ENCODE results near the gene NAPB. TPM values are rescaled to one million over a fixed set of nuclear protein-coding genes. Genes with fewer than 3 reads are reported as not detected.

Gene NAPB
- total RNA-seq, 8 experiments from 2014 or later = 26.9 to 61.4 (median 42.7) TPM

DNA sequence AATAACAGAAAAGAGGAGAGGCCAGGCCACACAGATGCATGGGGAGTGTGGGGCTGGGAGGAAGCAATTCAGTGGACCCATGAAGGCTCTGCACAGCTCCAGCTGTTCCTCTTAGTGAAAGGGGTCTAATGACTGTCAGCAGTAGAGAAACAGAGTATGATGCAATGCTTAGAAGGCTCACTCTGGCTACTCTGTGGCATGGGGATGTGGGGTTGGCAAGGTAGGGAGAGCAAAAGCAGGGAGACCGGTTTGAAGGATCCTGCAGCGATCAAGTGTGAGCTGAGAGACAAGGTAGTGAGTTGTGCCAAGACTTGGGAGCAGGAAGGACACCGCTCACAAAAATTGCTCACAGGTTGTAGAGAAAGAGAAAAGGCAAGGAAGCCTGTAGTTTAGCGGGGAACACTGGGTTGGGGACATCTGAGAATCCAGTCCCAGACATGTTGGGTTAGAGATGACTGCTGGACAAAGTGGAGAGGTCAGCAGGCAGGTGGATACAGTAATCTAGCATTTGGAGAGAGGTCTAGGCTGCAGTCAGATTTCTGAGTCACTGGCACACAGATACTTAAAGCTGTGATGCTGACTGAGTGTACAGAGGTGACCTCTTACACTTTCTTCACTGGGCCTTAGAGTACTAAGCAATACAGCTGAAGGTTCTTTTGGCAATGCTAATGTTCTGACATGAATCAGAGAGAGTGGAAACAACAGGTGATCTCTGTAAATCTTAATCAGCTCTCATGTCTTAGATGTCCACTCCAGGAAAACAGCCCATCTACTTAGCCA, 27.1 kb downstream of the NAPB start:
- Histone ChIP-seq H3K4me3 (no peak overlapping the region), H3K27ac (no peak overlapping the region), H3K4me1 (replicated peaks in 1 of 2) (no peaks in the 10 kb centered on the region)
- in situ Hi-C loops (cut with MboI; ENCODE audit: low pct_unique_long_range_greater_than_20kb in 2 of 9, low sequenced_read_pairs in 9 of 9, unreplicated experiment in 9 of 9) = no loop called here
- WGBS, 10 experiments = 40 to 100% (median 96%) methylated on average over 1 to 3 of the region's 4 CpGs; no CpG with 5 or more reads in 2 of the 10 experiments
- peak in 4 of 8 experiments; percentile 12 to 74 (median 38) for ATAC-seq (replicated peaks in 6 of 8)

DNA sequence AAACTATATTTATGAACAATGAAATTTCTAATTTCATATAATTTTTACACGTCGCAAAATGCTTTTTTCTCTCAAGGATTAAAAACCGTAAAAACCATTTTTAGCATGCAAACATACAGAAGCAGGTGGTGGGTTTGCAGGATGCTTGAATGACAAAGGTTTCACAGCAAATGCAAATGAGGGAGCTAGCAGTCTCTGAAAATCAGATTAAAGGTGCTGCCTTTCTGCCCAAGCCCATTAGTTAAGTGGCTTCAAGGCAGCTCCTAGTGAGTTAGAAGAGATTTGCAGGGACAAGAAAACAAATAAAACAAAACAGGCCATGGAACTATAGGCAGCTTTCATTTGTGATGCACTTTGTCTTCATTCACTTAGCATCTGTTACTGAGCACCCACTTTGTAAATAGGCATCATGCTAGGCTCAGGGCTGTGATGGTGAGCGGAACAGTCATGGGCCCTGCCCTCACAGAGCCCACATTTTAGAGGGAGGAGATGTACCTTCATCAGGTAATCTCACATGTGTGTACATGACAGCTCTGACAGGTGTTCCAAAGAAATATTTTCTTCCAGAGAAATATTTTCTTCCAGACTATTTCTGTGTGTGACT, 29.5 kb downstream of the NAPB start:
- no peak for ATAC-seq (replicated peaks in 6 of 8)
- H3K4me1 ChIP-seq (replicated peaks in 1 of 2) = no peaks in the 10 kb centered on the region
- no peak overlapping the region for H3K27ac ChIP-seq
- in situ Hi-C loops (cut with MboI; ENCODE audit: low pct_unique_long_range_greater_than_20kb in 2 of 9, low sequenced_read_pairs in 9 of 9, unreplicated experiment in 9 of 9) = no loop called here
- 69 to 100% (median 85%) methylated on average over 1 to 4 of the region's 4 CpGs; no CpG with 5 or more reads in 1 of the 10 experiments for WGBS, 10 experiments
- H3K4me3 ChIP-seq = no peak overlapping the region

DNA sequence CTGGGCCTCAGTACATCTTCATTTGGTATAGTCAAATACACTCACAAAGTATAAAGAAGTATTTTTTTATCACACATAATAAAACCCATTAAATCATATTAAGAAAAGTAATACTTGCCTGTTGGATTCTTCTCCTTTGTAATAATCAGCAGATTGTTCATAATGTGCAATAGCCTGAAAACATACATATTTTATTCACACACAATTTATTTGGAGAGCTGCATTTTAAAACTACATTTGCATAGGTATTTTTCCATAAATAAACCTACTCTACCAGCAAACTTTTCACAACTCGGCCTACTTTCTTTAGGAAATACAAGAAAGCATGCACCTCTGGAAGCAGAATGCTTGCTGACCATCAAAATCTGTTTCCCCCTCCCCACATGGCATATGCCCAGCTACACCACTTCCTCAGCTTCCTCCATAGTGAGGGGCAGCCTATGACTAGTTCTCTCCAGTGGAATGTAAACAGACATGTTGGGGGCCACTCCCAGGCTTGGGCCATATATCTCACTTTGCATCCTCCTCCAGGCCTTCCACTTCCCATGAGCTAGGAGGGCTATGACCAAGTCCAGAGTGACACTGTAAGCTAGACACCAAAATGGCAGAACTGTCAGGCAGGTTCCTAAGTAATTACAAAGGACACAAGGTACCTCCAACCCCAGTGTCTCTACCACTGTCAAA, 31.1 kb downstream of the NAPB start:
- peak in 3 of 8 experiments; percentile 90 to 96 (median 94) for ATAC-seq (replicated peaks in 6 of 8)
- WGBS, 10 experiments = 0 to 90% (median 57%) methylated on average over 1 of the region's 1 CpG; no CpG with 5 or more reads in 5 of the 10 experiments
- Histone ChIP-seq H3K27ac (no peak overlapping the region), H3K4me1 (replicated peaks in 1 of 2) (no peaks in the 10 kb centered on the region), H3K4me3 (no peak overlapping the region)
- in situ Hi-C loops (cut with MboI; ENCODE audit: low pct_unique_long_range_greater_than_20kb in 2 of 9, low sequenced_read_pairs in 9 of 9, unreplicated experiment in 9 of 9) = no loop called here

DNA sequence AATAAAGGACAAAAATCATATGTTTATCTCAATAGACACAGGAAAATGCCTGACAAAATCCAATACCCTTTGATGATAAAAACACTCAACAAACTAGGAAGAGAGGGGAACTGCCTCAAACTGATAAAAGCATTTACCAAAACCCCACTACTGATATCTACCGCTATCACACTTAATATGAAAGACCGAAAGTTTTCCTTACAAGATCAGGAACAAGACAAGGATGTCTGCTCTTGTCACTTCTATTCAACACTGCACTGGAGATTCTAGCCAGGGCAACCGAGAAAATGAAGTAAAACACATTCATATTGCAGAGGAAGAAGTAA, 34.2 kb downstream of the NAPB start:
- in situ Hi-C loops (cut with MboI; ENCODE audit: low pct_unique_long_range_greater_than_20kb in 2 of 9, low sequenced_read_pairs in 9 of 9, unreplicated experiment in 9 of 9) = no loop called here
- Histone ChIP-seq H3K27ac (no peak overlapping the region), H3K4me1 (replicated peaks in 1 of 2) (no peaks in the 10 kb centered on the region), H3K4me3 (no peak overlapping the region)
- ATAC-seq (replicated peaks in 6 of 8) = no peak
- 60 to 100% (median 92%) methylated on average over 1 to 3 of the region's 3 CpGs; no CpG with 5 or more reads in 1 of the 10 experiments for WGBS, 10 experiments

DNA sequence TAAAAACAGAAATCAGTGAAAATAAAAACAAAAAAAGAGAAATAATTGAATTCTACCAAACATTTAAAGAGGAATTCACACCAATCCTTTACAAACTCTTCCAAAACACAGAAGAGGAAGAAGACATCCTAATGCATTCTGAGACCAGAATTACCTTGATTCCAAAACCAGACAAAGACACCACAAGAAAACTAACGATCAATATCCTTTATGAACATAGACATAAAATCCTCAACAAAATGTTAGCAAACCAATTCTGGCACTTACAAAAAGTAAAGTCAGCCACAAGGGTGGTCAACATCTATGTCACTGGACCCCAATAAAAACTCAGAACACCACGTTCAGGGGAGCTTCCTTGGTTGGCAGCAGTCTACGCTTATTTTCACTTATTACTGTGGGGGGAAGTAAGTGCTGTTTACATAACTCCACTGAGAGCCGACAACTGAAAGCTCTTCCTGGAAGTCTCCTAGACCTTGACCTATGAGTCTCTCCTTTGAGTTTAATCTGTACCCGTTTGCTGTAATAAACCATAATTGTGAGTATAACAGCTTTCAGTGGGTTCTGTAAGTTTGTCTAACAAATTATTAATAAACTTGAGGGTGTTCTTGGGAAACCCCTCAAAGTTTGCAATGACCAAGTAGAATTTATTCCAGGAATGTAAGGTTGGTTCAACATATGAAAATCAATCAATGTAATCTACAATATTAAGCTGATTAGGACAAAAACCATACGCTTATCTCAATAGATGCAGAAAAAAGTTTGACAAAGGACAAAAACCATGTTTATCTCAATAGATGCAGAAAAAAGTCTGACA, 34.8 kb downstream of the NAPB start:
- no peak overlapping the region for H3K27ac ChIP-seq
- no peak overlapping the region for H3K4me3 ChIP-seq
- WGBS, 10 experiments = 74 to 100% (median 96%) methylated on average over 2 to 6 of the region's 6 CpGs; no CpG with 5 or more reads in 1 of the 10 experiments
- H3K4me1 ChIP-seq (replicated peaks in 1 of 2) = no peaks in the 10 kb centered on the region
- in situ Hi-C loops (cut with MboI; ENCODE audit: low pct_unique_long_range_greater_than_20kb in 2 of 9, low sequenced_read_pairs in 9 of 9, unreplicated experiment in 9 of 9) = no loop called here
- no peak for ATAC-seq (replicated peaks in 6 of 8)

DNA sequence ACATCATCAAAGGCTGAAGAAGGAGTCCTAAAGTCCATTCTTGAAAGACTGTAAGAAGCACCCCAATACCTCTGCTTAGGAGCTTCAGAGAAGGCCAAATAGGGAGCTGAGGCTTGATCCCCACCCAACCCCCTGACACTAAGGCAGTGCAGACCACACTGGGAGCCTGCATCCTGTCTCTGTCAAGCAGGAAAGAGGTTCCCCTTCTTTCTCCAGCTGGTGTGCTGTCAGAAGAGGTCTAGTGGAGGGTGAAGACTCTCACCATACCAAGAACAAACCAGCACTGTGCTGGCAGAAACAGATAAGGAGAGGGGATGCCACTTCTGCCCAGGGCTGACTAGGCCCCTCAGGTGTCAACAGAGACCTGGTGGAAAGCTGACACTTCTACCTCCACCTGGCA, 39.4 kb downstream of the NAPB start:
- no peak for ATAC-seq (replicated peaks in 6 of 8)
- Histone ChIP-seq H3K4me3 (no peak overlapping the region), H3K4me1 (replicated peaks in 1 of 2) (no peaks in the 10 kb centered on the region), H3K27ac (no peak overlapping the region)
- in situ Hi-C loops (cut with MboI; ENCODE audit: low pct_unique_long_range_greater_than_20kb in 2 of 9, low sequenced_read_pairs in 9 of 9, unreplicated experiment in 9 of 9) = no loop called here

DNA sequence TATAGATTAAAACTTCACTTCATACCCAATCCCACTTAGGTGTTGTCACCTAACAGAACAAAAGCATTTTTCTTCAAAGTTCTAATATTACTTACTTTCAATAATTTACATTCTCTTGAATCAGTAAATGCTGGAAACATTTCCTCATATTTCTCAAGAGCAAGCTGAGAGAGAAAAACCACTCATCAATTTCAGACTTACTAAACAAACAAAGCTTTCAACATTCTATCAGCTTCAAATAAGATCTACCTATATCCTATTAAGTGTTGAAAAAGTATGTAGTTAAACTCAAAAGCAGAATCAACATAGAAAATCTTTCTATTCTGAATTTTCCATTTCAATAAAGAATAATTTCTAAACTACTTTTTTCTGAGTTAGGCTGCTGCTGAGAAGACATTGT, 41.5 kb downstream of the NAPB start:
- in situ Hi-C loops (cut with MboI; ENCODE audit: low pct_unique_long_range_greater_than_20kb in 2 of 9, low sequenced_read_pairs in 9 of 9, unreplicated experiment in 9 of 9) = no loop called here
- H3K27ac ChIP-seq = no peak overlapping the region
- no peaks in the 10 kb centered on the region for H3K4me1 ChIP-seq (replicated peaks in 1 of 2)
- no peak overlapping the region for H3K4me3 ChIP-seq
- ATAC-seq (replicated peaks in 6 of 8) = no peak

DNA sequence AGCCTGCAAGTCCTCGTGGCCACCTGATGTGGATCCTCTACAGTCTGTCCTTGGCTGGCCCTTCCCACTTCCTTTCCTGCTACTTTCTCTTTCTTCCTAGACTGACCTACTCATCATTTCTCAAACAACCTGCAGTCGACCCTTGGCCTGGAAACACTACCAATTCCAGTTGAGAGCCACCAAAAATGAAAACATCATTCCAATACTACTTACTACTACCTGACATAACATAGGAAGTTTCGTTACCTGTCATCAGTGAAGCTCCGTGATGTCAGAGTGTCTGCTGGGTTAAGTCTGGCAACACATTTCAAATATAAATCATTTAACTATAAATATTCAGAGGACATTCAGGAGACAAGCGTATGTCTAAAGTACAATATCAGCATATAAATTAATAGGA, 45.5 kb downstream of the NAPB start:
- no peak for ATAC-seq (replicated peaks in 6 of 8)
- in situ Hi-C loops (cut with MboI; ENCODE audit: low pct_unique_long_range_greater_than_20kb in 2 of 9, low sequenced_read_pairs in 9 of 9, unreplicated experiment in 9 of 9) = no loop called here
- Histone ChIP-seq H3K27ac (no peak overlapping the region), H3K4me1 (replicated peaks in 1 of 2) (no peaks in the 10 kb centered on the region), H3K4me3 (no peak overlapping the region)
- 63 to 100% (median 100%) methylated on average over 1 to 4 of the region's 5 CpGs; no CpG with 5 or more reads in 1 of the 10 experiments for WGBS, 10 experiments

DNA sequence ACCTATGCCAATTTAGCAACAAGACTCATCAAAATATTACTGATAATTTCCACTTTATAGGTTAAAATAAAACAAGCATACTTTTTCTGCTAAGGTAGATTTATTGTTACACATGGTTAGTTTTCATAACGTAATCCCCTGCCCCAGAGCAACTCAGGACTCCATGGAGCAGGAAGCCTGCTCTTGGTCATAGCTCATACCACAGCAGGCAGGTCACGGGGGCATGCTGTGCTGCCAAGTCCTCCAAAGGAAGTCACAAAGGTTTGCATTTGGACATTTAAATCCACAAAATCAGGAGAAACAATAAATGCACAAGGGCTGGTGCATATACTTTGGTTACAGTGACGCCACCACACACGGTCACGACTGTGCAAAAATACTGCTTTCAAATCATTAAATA, 46.8 kb downstream of the NAPB start:
- 60 to 100% (median 86%) methylated on average over 1 to 5 of the region's 5 CpGs; no CpG with 5 or more reads in 1 of the 10 experiments for WGBS, 10 experiments
- Histone ChIP-seq H3K4me3 (no peak overlapping the region), H3K4me1 (replicated peaks in 1 of 2) (no peaks in the 10 kb centered on the region), H3K27ac (no peak overlapping the region)
- no peak for ATAC-seq (replicated peaks in 6 of 8)
- in situ Hi-C loops (cut with MboI; ENCODE audit: low pct_unique_long_range_greater_than_20kb in 2 of 9, low sequenced_read_pairs in 9 of 9, unreplicated experiment in 9 of 9) = no loop called here

DNA sequence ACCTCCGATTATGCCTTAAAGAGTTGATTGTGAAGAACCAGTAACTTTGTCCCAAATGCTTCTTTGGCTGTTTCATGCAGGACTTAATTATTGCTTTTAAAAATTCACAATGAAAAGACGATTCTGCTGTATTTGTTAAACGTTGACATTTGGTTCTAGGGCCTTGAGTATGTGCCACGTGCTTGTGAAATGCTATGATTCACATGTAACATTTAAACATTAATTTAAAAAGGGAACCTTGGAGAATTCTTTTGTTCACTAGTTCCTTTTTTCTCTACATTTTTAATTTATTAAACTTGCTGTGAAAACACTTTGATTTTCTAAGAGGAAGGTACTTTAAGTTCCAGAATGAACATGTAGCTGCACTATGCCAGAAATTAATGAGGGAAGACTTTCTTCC, 49.8 kb downstream of the NAPB start:
- ATAC-seq (replicated peaks in 6 of 8) = no peak
- in situ Hi-C loops (cut with MboI; ENCODE audit: low pct_unique_long_range_greater_than_20kb in 2 of 9, low sequenced_read_pairs in 9 of 9, unreplicated experiment in 9 of 9) = no loop called here
- peaks cover 17 to 20% of the 10 kb centered on the region in 2 donors for H3K4me1 ChIP-seq (replicated peaks in 1 of 2)
- H3K4me3 ChIP-seq = no peak overlapping the region
- no peak overlapping the region for H3K27ac ChIP-seq
- 26 to 100% (median 87%) methylated on average over 1 to 4 of the region's 4 CpGs; no CpG with 5 or more reads in 1 of the 10 experiments for WGBS, 10 experiments

DNA sequence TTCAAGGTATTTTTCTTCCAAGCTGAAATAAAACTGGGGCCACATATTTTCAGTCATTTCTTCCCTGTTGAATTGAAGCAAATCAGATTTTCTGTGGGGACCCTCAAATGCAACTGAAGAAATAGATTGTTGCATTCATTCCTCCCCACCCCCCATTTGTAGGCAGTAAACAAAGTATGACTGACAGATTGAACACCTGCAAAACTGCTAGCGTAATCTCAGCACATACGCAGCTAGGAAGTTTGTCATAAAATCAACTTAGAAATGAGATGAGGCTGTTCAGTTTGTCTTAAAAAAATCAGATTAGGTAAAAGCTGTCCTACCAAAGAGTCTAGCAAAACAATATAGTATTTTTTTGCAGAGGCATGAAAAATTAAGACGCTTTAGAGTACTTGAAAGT, 50.4 kb downstream of the NAPB start:
- Histone ChIP-seq H3K4me1 (replicated peaks in 1 of 2) (peaks cover 22 to 27% of the 10 kb centered on the region in 2 donors), H3K27ac (no peak overlapping the region), H3K4me3 (no peak overlapping the region)
- no peak for ATAC-seq (replicated peaks in 6 of 8)
- WGBS, 10 experiments = 72 to 100% (median 85%) methylated on average over 1 to 3 of the region's 3 CpGs
- in situ Hi-C loops (cut with MboI; ENCODE audit: low pct_unique_long_range_greater_than_20kb in 2 of 9, low sequenced_read_pairs in 9 of 9, unreplicated experiment in 9 of 9) = no loop called here

DNA sequence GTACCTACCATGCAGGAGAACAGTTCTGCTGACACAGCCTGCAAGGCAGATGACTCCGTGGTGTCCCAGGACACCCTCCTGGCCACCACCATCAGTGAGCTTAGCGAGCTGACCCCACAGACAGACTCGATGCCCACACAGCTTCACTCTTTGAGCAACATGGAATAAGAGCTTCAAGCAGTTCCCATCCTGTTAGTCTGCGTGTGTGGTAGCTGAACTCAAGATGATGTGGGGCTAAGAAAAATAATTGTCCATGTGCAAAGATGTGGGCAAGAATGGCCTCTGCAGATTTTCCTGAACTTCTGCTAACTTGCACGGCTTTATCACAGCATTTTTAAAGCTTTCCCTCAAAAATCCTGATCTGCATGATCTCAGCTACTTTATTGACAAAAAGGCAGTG, 51.0 kb downstream of the NAPB start:
- Histone ChIP-seq H3K4me1 (replicated peaks in 1 of 2) (peaks cover 27 to 29% of the 10 kb centered on the region in 2 donors), H3K27ac (no peak overlapping the region), H3K4me3 (no peak overlapping the region)
- in situ Hi-C loops (cut with MboI; ENCODE audit: low pct_unique_long_range_greater_than_20kb in 2 of 9, low sequenced_read_pairs in 9 of 9, unreplicated experiment in 9 of 9) = no loop called here
- 53 to 100% (median 97%) methylated on average over 1 to 3 of the region's 5 CpGs; no CpG with 5 or more reads in 2 of the 10 experiments for WGBS, 10 experiments
- ATAC-seq (replicated peaks in 6 of 8) = peak in 4 of 8 experiments; percentile 14 to 27 (median 21)
